Activated CD8-positive, alpha-beta memory T cell treated with anti-CD3 and anti-CD28 coated beads, Interleukin-2, amount 50 U/mL, for 24 hours (primary cell): ENCODE results near the gene TRAPPC2L.

ENCODE experiments used
- DNase-seq: peaks from one replicate; pipeline ENCODE4 v3.0.0-alpha.2; 2020; ENCODE audit errors: extremely low read depth

TRAPPC2L gene

GRCh38 chr16:88909431-88910210 is 52.7 kb downstream of the TRAPPC2L start:
- no peak for DNase-seq

GRCh38 chr16:88910284-88911135 is 53.6 kb downstream of the TRAPPC2L start:
- DNase-seq, result no peak

- no peak for DNase-seq
Measured at GRCh38 chr16:88911136-88911945, 54.4 kb downstream of the TRAPPC2L start.

GRCh38 chr16:88911946-88912310 is 55.0 kb downstream of the TRAPPC2L start:
- no peak for DNase-seq
